IMR-90 (cell line): ENCODE results near the gene PPP1R13L. TPM values are rescaled to one million over a fixed set of nuclear protein-coding genes. Genes with fewer than 3 reads are reported as not detected.

Source experiments
- ATAC-seq: fragments of 200-7000 bp; cut with Tn5 transposase; 2 replicates; pipeline ENCODE4 v1.9.1; 2020; ENCODE audit warnings: low read depth, mild to moderate bottlenecking, moderate library complexity
- BruUV-seq: library from RNA; stranded (reverse); fragments of 400-500 nt; replicated peaks from 2 replicates; lab custom pipeline; 2021; lab: Mats Ljungman, UMichigan
- CTCF ChIA-PET: fragments of 300-600 bp; formaldehyde crosslinking; extraction: SDS; loops from one replicate; lab custom pipeline; 2021; ENCODE audit warnings: antibody characterized with exemption; lab: Yijun Ruan, JAX
- POLR2A ChIA-PET: fragments of 300-600 bp; sonication (Branson Sonifier 250); formaldehyde crosslinking; loops from one replicate; lab custom pipeline; 2022; ENCODE audit warnings: antibody characterized with exemption; ENCODE audit not compliant: unreplicated experiment; lab: Charles Lee
- DNase-seq: peaks from one replicate; pipeline ENCODE4 v3.0.0; 2013
- H2AFZ ChIP-seq: replicated peaks from 2 replicates; pipeline ENCODE3; 2013; ENCODE audit warnings: low read length, mild to moderate bottlenecking; ENCODE audit not compliant: poor library complexity
- H2AK5ac ChIP-seq: 2 replicates; pipeline ENCODE4 v1.6.1; 2013; ENCODE audit warnings: low read depth, low read length, inconsistent platforms
- H2AK9ac ChIP-seq: replicated peaks from 2 replicates; pipeline ENCODE3; 2013; ENCODE audit warnings: mild to moderate bottlenecking, low read depth, low read length, moderate library complexity; ENCODE audit not compliant: poor library complexity
- H2BK120ac ChIP-seq: 2 replicates; pipeline ENCODE4 v1.6.1; 2013; ENCODE audit warnings: low read depth, low read length, inconsistent platforms
- H2BK15ac ChIP-seq: 3 replicates; pipeline ENCODE4 v1.6.1; 2013; ENCODE audit warnings: low read depth, low read length, inconsistent platforms
- H2BK20ac ChIP-seq: 2 replicates; pipeline ENCODE4 v1.6.1; 2013; ENCODE audit warnings: low read depth, mild to moderate bottlenecking, inconsistent platforms, low read length, moderate library complexity
- H2BK5ac ChIP-seq: 2 replicates; pipeline ENCODE4 v1.6.1; 2013; ENCODE audit warnings: mild to moderate bottlenecking, low read depth, low read length, inconsistent platforms; ENCODE audit not compliant: poor library complexity, severe bottlenecking
- H3K14ac ChIP-seq: replicated peaks from 2 replicates; pipeline ENCODE4 v1.6.1; 2013; ENCODE audit warnings: low read depth, low read length, inconsistent platforms
- H3K18ac ChIP-seq: 2 replicates; pipeline ENCODE4 v1.6.1; 2013; ENCODE audit warnings: low read depth, low read length, control low read depth
- H3K23ac ChIP-seq: 2 replicates; pipeline ENCODE4 v1.6.1; 2013; ENCODE audit warnings: low read depth, low read length, inconsistent platforms
- H3K27ac ChIP-seq: 2 replicates; pipeline ENCODE4 v1.5.1; 2013; ENCODE audit warnings: mild to moderate bottlenecking, control low read depth, low read length; ENCODE audit not compliant: insufficient read depth
- H3K27me3 ChIP-seq: 2 replicates; pipeline ENCODE4 v1.6.1; 2013; ENCODE audit warnings: low read length; ENCODE audit not compliant: control insufficient read depth, insufficient read depth
- H3K36me3 ChIP-seq: 2 replicates; pipeline ENCODE4 v1.6.1; 2013; ENCODE audit warnings: low read length, mixed read lengths; ENCODE audit not compliant: control insufficient read depth, insufficient read depth
- H3K4ac ChIP-seq: 2 replicates; pipeline ENCODE4 v1.6.1; 2013; ENCODE audit warnings: low read depth, low read length, inconsistent platforms
- H3K4me1 ChIP-seq: 2 replicates; pipeline ENCODE4 v1.6.1; 2013; ENCODE audit warnings: low read length, mixed read lengths; ENCODE audit not compliant: control insufficient read depth, insufficient read depth
- H3K4me2 ChIP-seq: 2 replicates; pipeline ENCODE4 v1.6.1; 2013; ENCODE audit warnings: low read depth, mild to moderate bottlenecking, control low read depth, low read length, moderate library complexity
- H3K4me3 ChIP-seq: 2 replicates; pipeline ENCODE4 v1.5.1; 2013; ENCODE audit warnings: low read depth, mild to moderate bottlenecking, control low read depth, low read length, moderate library complexity; ENCODE audit not compliant: insufficient read depth
- H3K56ac ChIP-seq: 2 replicates; pipeline ENCODE4 v1.6.1; 2013; ENCODE audit warnings: low read length, inconsistent platforms; ENCODE audit not compliant: insufficient read depth; ENCODE audit errors: extremely low read depth
- H3K79me1 ChIP-seq, 2 experiments: 2 replicates each; pipeline ENCODE4 v1.6.1; 2013; ENCODE audit warnings: low read length in 2 of 2, inconsistent platforms in 1 of 2, low read depth in 1 of 2
- H3K9ac ChIP-seq: 2 replicates; pipeline ENCODE4 v1.6.1; 2013; ENCODE audit warnings: low read depth, low read length, control low read depth
- H3K9me1 ChIP-seq: 2 replicates; pipeline ENCODE4 v1.6.1; 2013; ENCODE audit warnings: low read length, inconsistent platforms; ENCODE audit not compliant: insufficient read depth
- H3K9me3 ChIP-seq: 2 replicates; pipeline ENCODE4 v1.6.1; 2013; ENCODE audit warnings: low read length; ENCODE audit not compliant: control insufficient read depth, insufficient read depth
- H4K20me1 ChIP-seq: 2 replicates; pipeline ENCODE4 v1.6.1; 2013; ENCODE audit warnings: low read length, inconsistent platforms; ENCODE audit not compliant: insufficient read depth
- H4K5ac ChIP-seq: 2 replicates; pipeline ENCODE4 v1.6.1; 2013; ENCODE audit warnings: mild to moderate bottlenecking, low read depth, low read length, control low read depth
- H4K8ac ChIP-seq, 2 experiments: 2 replicates each; pipeline ENCODE4 v1.6.1; 2013; ENCODE audit warnings: low read depth in 2 of 2, low read length in 2 of 2, control low read depth in 1 of 2, inconsistent platforms in 1 of 2
- H4K91ac ChIP-seq: 2 replicates; pipeline ENCODE4 v1.6.1; 2013; ENCODE audit warnings: low read depth, low read length, inconsistent platforms; ENCODE audit not compliant: insufficient read depth
- ELK1 ChIP-seq: fragments of 150-350 bp; IDR thresholded peaks from 2 replicates; pipeline ENCODE4 v1.6.1; 2016; ENCODE audit warnings: low read depth, mild to moderate bottlenecking, low read length, moderate library complexity, borderline replicate concordance
- FOS ChIP-seq: fragments of 150-350 bp; IDR thresholded peaks from 2 replicates; pipeline ENCODE4 v1.6.1; 2016; ENCODE audit warnings: low read depth, low read length
- NFE2L2 ChIP-seq: fragments of 150-350 bp; IDR thresholded peaks from 2 replicates; pipeline ENCODE4 v1.6.1; 2016; ENCODE audit warnings: low read depth, mild to moderate bottlenecking, low read length
- WGBS, 2 experiments: methylation state at CpG; one replicate each; pipeline versions ENCODE4 v1.1.5 to v1.1.7; 2013; ENCODE audit warnings: missing lambda C conversion rate in 2 of 2; ENCODE audit not compliant: insufficient read length in 1 of 2; ENCODE audit errors: extremely low coverage in 2 of 2; 5-methylcytosine and 5-hydroxymethylcytosine counted together
- dilution Hi-C: fragments of 300-500 bp; cut with HindIII; formaldehyde crosslinking; loops from one replicate; pipeline ENCODE4 v1.14.3; 2018; ENCODE audit warnings: low sequenced_read_pairs; ENCODE audit not compliant: unreplicated experiment
- in situ Hi-C: fragments of 300-500 bp; cut with MboI; formaldehyde crosslinking; loops from 3 replicates; pipeline ENCODE4 v1.14.3; 2019; ENCODE audit warnings: low sequenced_read_pairs, inconsistent platforms, mixed read lengths
- intact Hi-C: fragments of 100-400 bp; cut with micrococcal nuclease; formaldehyde crosslinking; loops from 2 replicates; pipeline ENCODE4 v1.10.0; 2022
- polyA plus RNA-seq, 3 experiments: library from polyadenylated mRNA; depleted of rRNA; stranded (reverse); fragments of >200 nt; gene quantifications; 2 replicates each; pipeline ENCODE4 v1.2.3, GENCODE V29; 2012; ENCODE audit warnings: low replicate concordance in 1 of 3
- total RNA-seq: library from RNA; depleted of rRNA; stranded (reverse); fragments of >200 nt; gene quantifications from 2 replicates; pipeline ENCODE4 v1.2.3, GENCODE V29; 2012

The PPP1R13L gene
- total and polyA plus RNA-seq, 2 of the 4 experiments (the other 2 are of a cell fraction), result 3.0 to 13.3 TPM

GRCh38 chr19:45363861-45364459 lies 40.9 kb downstream of the PPP1R13L start:
- peaks cover 38% of the 10 kb centered on the region for H3K36me3 ChIP-seq
- no peak overlapping the region for H2BK20ac ChIP-seq
- no peak overlapping the region for H2BK120ac ChIP-seq
- in situ Hi-C loops (no loop called here), dilution Hi-C loops (no loop called here), intact Hi-C loops (no loop called here)
- no peak overlapping the region for H2BK15ac ChIP-seq
- ChIA-PET CTCF (no interaction called here), POLR2A (interaction anchor here (0.6 kb wide), 1 partner anchor 543 kb away, joined by 4 read pairs; no protein-coding TSS in a partner anchor)
- no peak overlapping the region for H3K4ac ChIP-seq
- H3K9me3 ChIP-seq, result no peaks in the 10 kb centered on the region
- peaks cover under 1% of the 10 kb centered on the region; the same call in 1 of the 2 replicates for H3K4me1 ChIP-seq
- BruUV-seq, result no TSS peak
- no peak overlapping the region for H4K5ac ChIP-seq
- no peak overlapping the region for H3K14ac ChIP-seq
- H2AK5ac ChIP-seq, result no peak overlapping the region
- H3K4me2 ChIP-seq, result no peak overlapping the region
- H3K56ac ChIP-seq, result no peak overlapping the region
- 97% methylated on average over 17 of the region's 44 CpGs; no CpG with 5 or more reads in 1 of the 2 experiments for WGBS, 2 experiments
- no peak overlapping the region for H3K9ac ChIP-seq
- no peak overlapping the region for H3K18ac ChIP-seq
- no peaks in the 10 kb centered on the region for H4K20me1 ChIP-seq
- H3K9me1 ChIP-seq, result peaks cover 3% of the 10 kb centered on the region
- no peak for ATAC-seq
- H3K27me3 ChIP-seq, result no peaks in the 10 kb centered on the region
- no peak overlapping the region for H2BK5ac ChIP-seq
- H4K91ac ChIP-seq, result no peak overlapping the region
- H2AK9ac ChIP-seq, result no peak overlapping the region
- H3K79me1 ChIP-seq, result peaks cover 17 to 30% of the 10 kb centered on the region in 2 experiments
- no peak overlapping the region for H2AFZ ChIP-seq
- H3K4me3 ChIP-seq, result no peak overlapping the region
- no peak overlapping the region for H4K8ac ChIP-seq
- TF ChIP-seq FOS, result no peak
- no peak for TF ChIP-seq NFE2L2
- no peak for TF ChIP-seq ELK1
- DNase-seq, result no peak
- no peak overlapping the region for H3K23ac ChIP-seq
- no peak overlapping the region for H3K27ac ChIP-seq
